SK-N-SH (cell line): Measurements from ENCODE around the gene LMO7. TPM values are rescaled to one million over a fixed set of nuclear protein-coding genes. Genes with fewer than 3 reads are reported as not detected.
"Not testable (repeated sequence)": the region's sequence is repeated elsewhere in the genome, so short reads cannot be mapped to it uniquely, and the experiment has no call there.

Experiments used
- CTCF ChIA-PET: fragments of 300-600, 350-600 bp; formaldehyde crosslinking; extraction: SDS; loops from one replicate; lab custom pipeline; 2021; lab: Yijun Ruan, JAX
- POLR2A ChIA-PET: fragments of 350-600 bp; sonication (Branson Sonifier 250); formaldehyde crosslinking; extraction: SDS; loops from one replicate; lab custom pipeline; 2020; ENCODE audit warnings: antibody characterized with exemption, inconsistent platforms; lab: Yijun Ruan, JAX
- DNase-seq: peaks from one replicate; pipeline ENCODE4 v3.0.0; 2012
- H2AFZ ChIP-seq: fragments of 200-600 bp; sonication (generic); 2 replicates; pipeline ENCODE4 v1.8.1; 2016; ENCODE audit warnings: antibody characterized with exemption, mild to moderate bottlenecking, low read depth
- H3F3A ChIP-seq: fragments of 200-600 bp; sonication (generic); replicated peaks from 2 replicates; pipeline ENCODE3; 2016; ENCODE audit warnings: antibody characterized with exemption, mild to moderate bottlenecking; ENCODE audit not compliant: insufficient read depth
- H3K27ac ChIP-seq, 2 experiments: fragments of 200-500 bp in 1 of 2; fragments of 200-600 bp in 1 of 2; sonication (Bioruptor generic) in 1 of 2; sonication (generic), shearing (Covaris generic) in 1 of 2; 2 replicates each; pipeline versions ENCODE4 v1.5.1 to v1.6.1; 2014 to 2016; ENCODE audit warnings: low read depth in 2 of 2, inconsistent platforms in 1 of 2, low read length in 1 of 2, mild to moderate bottlenecking in 1 of 2, mixed read lengths in 1 of 2
- H3K27me3 ChIP-seq: fragments of 200-600 bp; sonication (generic), shearing (Covaris generic); 2 replicates; pipeline ENCODE4 v1.6.1; 2016; ENCODE audit warnings: mixed run types; ENCODE audit not compliant: insufficient read depth
- H3K36me3 ChIP-seq, 2 experiments: fragments of 200-500 bp in 1 of 2; fragments of 200-600 bp in 1 of 2; sonication (Bioruptor generic) in 1 of 2; sonication (generic) in 1 of 2; replicated peaks in 1 of 2; 2 replicates each; pipeline versions ENCODE3 to v1.5.1; 2014 to 2016; ENCODE audit warnings: low read length in 1 of 2, mild to moderate bottlenecking in 1 of 2; ENCODE audit not compliant: insufficient read depth in 2 of 2, control insufficient read depth in 1 of 2
- H3K4me1 ChIP-seq, 2 experiments: fragments of 200-500 bp in 1 of 2; fragments of 200-600 bp in 1 of 2; sonication (Bioruptor generic) in 1 of 2; sonication (generic), shearing (Covaris generic) in 1 of 2; 2 replicates each; pipeline versions ENCODE4 v1.5.1 to v1.6.1; 2014 to 2016; ENCODE audit warnings: low read depth in 1 of 2, low read length in 1 of 2, mixed run types in 1 of 2; ENCODE audit not compliant: insufficient read depth in 2 of 2, control insufficient read depth in 1 of 2
- H3K4me2 ChIP-seq: fragments of 200-600 bp; sonication (generic), shearing (Covaris generic); 2 replicates; pipeline ENCODE4 v1.6.1; 2017; ENCODE audit warnings: mixed run types
- H3K4me3 ChIP-seq, 2 experiments: fragments of 200-500 bp in 1 of 2; fragments of 200-600 bp in 1 of 2; sonication (Bioruptor generic) in 1 of 2; sonication (generic), shearing (Covaris generic) in 1 of 2; 2 replicates each; pipeline versions ENCODE4 v1.5.1 to v1.8.1; 2014 to 2016; ENCODE audit warnings: low read depth in 2 of 2, inconsistent platforms in 1 of 2, low read length in 1 of 2, mild to moderate bottlenecking in 1 of 2, mixed read lengths in 1 of 2, moderate library complexity in 1 of 2
- H3K79me2 ChIP-seq: fragments of 200-600 bp; sonication (generic); 2 replicates; pipeline ENCODE4 v1.8.1; 2017; ENCODE audit warnings: mild to moderate bottlenecking; ENCODE audit not compliant: insufficient read depth
- H3K9ac ChIP-seq: fragments of 200-600 bp; sonication (generic); 2 replicates; pipeline ENCODE4 v1.6.1; 2017; ENCODE audit warnings: mixed run types
- H3K9me2 ChIP-seq: fragments of 200-600 bp; sonication (generic); 2 replicates; pipeline ENCODE4 v1.6.1; 2017; ENCODE audit warnings: mixed run types
- H3K9me3 ChIP-seq: fragments of 200-600 bp; sonication (generic); 2 replicates; pipeline ENCODE4 v1.6.1; 2017; ENCODE audit warnings: mixed run types, mild to moderate bottlenecking, moderate library complexity
- H4K20me1 ChIP-seq: fragments of 200-600 bp; sonication (generic); 2 replicates; pipeline ENCODE4 v1.6.1; 2017; ENCODE audit warnings: mild to moderate bottlenecking, mixed run types; ENCODE audit not compliant: insufficient read depth
- CTCF ChIP-seq: fragments of 200-600 bp; sonication (generic); IDR thresholded peaks from 2 replicates; pipeline ENCODE4 v1.6.1; 2017; ENCODE audit warnings: antibody characterized with exemption, mild to moderate bottlenecking, moderate library complexity
- NRF1 ChIP-seq: IDR thresholded peaks from 2 replicates; pipeline ENCODE4 v1.6.1; 2012; ENCODE audit warnings: low read depth, mild to moderate bottlenecking, low read length
- RAD21 ChIP-seq: IDR thresholded peaks from 2 replicates; pipeline ENCODE4 v1.6.1; 2012; ENCODE audit warnings: mild to moderate bottlenecking, low read length
- SMC3 ChIP-seq: IDR thresholded peaks from 2 replicates; pipeline ENCODE4 v1.6.1; 2012; ENCODE audit warnings: low read depth, low read length, improper control_type of control experiment
- TAF1 ChIP-seq: IDR thresholded peaks from 2 replicates; pipeline ENCODE4 v1.6.1; 2012; ENCODE audit warnings: low read depth, mild to moderate bottlenecking, low read length, moderate library complexity, borderline replicate concordance
- TEAD4 ChIP-seq: IDR thresholded peaks from 2 replicates; pipeline ENCODE4 v1.4.0; 2012; ENCODE audit warnings: mild to moderate bottlenecking, borderline replicate concordance; ENCODE audit not compliant: insufficient read depth
- USF1 ChIP-seq: IDR thresholded peaks from 2 replicates; pipeline ENCODE4 v1.4.0; 2012; ENCODE audit warnings: low read depth, borderline replicate concordance
- USF2 ChIP-seq: fragments of 150-350 bp; IDR thresholded peaks from 2 replicates; pipeline ENCODE4 v1.6.1; 2017; ENCODE audit warnings: antibody characterized with exemption, low read length, low read depth, borderline replicate concordance
- ZBTB33 ChIP-seq: IDR thresholded peaks from 2 replicates; pipeline ENCODE4 v1.4.0; 2012; ENCODE audit warnings: low read depth, borderline replicate concordance
- WGBS: methylation state at CpG from one replicate; pipeline ENCODE4 v1.1.6; 2017; ENCODE audit warnings: low lambda C conversion rate; 5-methylcytosine and 5-hydroxymethylcytosine counted together
- polyA plus RNA-seq, 3 experiments: library from polyadenylated mRNA; depleted of rRNA; stranded (reverse); fragments of >200 nt; gene quantifications; 2 replicates each; pipeline ENCODE4 v1.2.3, GENCODE V29; 2012

The LMO7 gene
- polyA plus RNA-seq, 1 of the 3 experiments (the other 2 are of a cell fraction) = 83.6 TPM

DNA sequence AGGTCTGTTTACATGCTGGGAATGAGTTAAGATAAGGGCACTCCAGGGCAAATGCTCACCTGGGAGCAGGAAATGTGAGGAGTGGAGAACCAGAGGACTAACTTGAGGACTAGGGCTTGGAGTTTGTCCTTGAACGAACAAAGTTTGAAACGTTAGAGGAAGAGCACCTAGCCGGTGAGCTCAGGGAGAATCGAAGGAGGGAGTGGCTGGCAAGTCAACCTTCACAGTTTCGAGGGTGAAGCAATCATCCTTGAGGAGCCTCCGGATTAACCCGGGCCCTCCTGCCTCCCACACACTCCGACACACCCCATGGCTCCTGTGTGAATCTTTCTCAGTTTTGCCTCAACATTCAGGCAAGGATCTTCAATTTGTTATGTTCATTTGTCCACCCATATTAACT lies 58.6 kb downstream of the LMO7 start (continued):
- TF ChIP-seq USF1 (no peak), ZBTB33 (no peak), TAF1 (no peak), TEAD4 (no peak), NRF1 (no peak), USF2 (no peak)

GRCh38 chr13:75695908-75696307 lies 59.8 kb downstream of the LMO7 start:
- H3K9me3 ChIP-seq, H3K27me3 ChIP-seq, H3K4me2 ChIP-seq, H2AFZ ChIP-seq, H3K9ac ChIP-seq, POLR2A ChIA-PET, H3K9me2 ChIP-seq: not testable (repeated sequence)
- Histone ChIP-seq H4K20me1 (peaks cover 98% of the 10 kb centered on the region), H3K79me2 (peaks cover 100% of the 10 kb centered on the region), H3K4me3 (peak overlapping the region in 1 of 2 experiments; percentile 29; a peak in 1 of 4 replicates), H3K4me1 (peaks cover 9 to 10% of the 10 kb centered on the region in 2 experiments; a peak in 3 of 4 replicates), H3K36me3 (peaks cover 15 to 59% of the 10 kb centered on the region in 2 experiments), H3F3A (peaks cover 22% of the 10 kb centered on the region), H3K27ac (peak overlapping the region in 1 of 2 experiments; percentile 33; a peak in 2 of 4 replicates)
- peak; percentile 87 for TF ChIP-seq RAD21
- peak; percentile 96 for TF ChIP-seq CTCF
- TF ChIP-seq SMC3 = peak; percentile 82
- WGBS = 44% methylated on average over 8 of the region's 8 CpGs
- CTCF ChIA-PET = interaction anchor here (0.6 to 5.0 kb wide), 100 partner anchors 9 to 1874 kb away, joined by 3 to 73 read pairs (median 5); partner anchors contain the start of gene KCTD12
- peak; percentile 58 for DNase-seq
